Activated naive CD4-positive, alpha-beta T cell treated with Interleukin-2 at 50 U/mL for 16 hours (primary cell): ENCODE results near the gene INHBC.
"Not testable (repeated sequence)": the region's sequence is repeated elsewhere in the genome, so short reads cannot be mapped to it uniquely, and the experiment has no call there.

Source experiments
- DNase-seq: peaks from one replicate; pipeline ENCODE4 v3.0.0-alpha.2; 2020

INHBC gene

DNA sequence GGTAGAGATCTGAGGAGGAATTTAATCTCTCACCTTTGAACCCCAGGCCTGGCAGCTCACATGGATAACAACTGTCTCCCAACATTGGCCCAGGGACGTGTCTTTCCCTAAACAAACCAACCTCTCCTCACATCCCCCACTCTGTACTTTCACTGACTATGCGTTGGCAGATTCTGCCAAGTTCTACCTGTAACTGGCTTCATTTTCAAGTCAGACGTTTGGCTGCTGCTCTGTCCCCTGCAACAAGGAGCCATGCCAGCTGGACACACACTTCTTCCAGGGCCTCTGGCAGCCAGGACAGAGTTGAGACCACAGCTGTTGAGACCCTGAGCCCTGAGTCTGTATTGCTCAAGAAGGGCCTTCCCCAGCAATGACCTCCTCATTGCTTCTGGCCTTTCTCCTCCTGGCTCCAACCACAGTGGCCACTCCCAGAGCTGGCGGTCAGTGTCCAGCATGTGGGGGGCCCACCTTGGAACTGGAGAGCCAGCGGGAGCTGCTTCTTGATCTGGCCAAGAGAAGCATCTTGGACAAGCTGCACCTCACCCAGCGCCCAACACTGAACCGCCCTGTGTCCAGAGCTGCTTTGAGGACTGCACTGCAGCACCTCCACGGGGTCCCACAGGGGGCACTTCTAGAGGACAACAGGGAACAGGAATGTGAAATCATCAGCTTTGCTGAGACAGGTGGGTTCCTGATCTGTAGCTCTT lies at the start of gene INHBC:
TSS of gene INHBC (plus strand) at position 268 of the 707 bp plus-strand sequence. CDS start at position 371, 103 bp downstream.
- DNase-seq = no peak

DNA sequence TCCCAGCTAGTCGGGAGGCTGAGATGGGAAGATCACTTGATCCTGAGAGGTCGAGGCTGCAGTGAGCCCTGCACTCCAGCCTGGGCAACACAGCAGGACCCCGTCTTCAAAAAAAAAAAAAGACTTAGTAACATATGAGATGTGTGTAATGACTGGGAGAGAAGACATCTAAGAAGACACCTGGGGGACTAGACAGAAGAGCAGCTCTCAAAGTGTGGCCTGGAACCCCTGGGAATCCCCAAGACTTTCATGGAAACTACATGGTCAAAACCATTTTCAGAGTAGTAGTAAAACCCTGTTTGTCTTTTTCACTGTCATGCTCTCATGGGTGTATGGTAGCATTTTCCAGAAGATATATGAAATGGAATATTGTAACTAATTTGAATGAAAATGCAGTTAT lies 49.0 kb upstream of the INHBC start:
- DNase-seq = no peak

- DNase-seq = no peak
Observed at GRCh38 chr12:57386187-57386720, 48.3 kb upstream of the INHBC start.

GRCh38 chr12:57388425-57388824 lies 46.2 kb upstream of the INHBC start:
- no peak for DNase-seq

GRCh38 chr12:57389033-57389432 lies 45.6 kb upstream of the INHBC start:
- DNase-seq = no peak

DNA sequence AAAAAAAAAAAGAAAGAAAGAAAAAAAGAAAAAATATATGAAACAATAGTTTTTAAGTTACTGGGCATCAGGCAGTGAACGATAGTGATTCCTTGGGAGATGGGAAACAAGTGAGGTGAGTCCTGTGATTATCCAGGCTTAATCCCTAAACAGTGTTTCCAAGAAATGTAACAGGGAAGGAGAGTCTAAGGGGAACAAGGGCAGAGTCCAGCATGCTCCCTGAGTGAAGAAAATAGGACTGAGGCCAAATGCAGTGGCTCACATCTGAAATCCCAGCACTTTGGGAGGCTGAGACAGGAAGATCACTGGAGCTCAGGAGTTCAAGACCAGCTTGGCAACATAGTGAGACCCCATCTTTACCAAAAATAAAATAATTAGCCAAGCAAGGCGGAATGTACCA lies 44.4 kb upstream of the INHBC start:
- DNase-seq = no peak

DNA sequence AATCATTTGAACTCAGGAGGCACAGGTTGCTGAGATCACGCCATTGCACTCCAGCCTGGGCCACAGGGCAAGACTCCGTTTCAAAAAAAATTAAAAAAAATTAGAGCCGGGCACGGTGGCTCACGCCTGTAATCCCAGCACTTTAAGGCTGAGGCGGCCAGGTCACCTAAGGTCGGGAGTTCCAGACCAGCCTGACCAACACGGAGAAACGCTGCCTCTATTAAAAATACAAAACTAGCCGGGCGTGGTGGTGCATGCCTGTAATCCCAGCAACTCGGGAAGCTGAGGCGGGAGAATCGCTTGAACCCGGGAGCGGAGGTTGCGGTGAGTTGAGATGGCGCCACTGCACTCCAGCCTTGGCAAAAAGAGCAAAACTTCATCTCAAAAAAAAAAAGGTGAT lies 39.5 kb upstream of the INHBC start:
- DNase-seq = no peak

- DNase-seq = no peak
Observed at GRCh38 chr12:57397441-57397840, 37.1 kb upstream of the INHBC start.

- not testable (repeated sequence) for DNase-seq
Observed at GRCh38 chr12:57399718-57400463, 34.7 kb upstream of the INHBC start.

- no peak for DNase-seq
Observed at GRCh38 chr12:57401165-57401564, 33.4 kb upstream of the INHBC start.

DNA sequence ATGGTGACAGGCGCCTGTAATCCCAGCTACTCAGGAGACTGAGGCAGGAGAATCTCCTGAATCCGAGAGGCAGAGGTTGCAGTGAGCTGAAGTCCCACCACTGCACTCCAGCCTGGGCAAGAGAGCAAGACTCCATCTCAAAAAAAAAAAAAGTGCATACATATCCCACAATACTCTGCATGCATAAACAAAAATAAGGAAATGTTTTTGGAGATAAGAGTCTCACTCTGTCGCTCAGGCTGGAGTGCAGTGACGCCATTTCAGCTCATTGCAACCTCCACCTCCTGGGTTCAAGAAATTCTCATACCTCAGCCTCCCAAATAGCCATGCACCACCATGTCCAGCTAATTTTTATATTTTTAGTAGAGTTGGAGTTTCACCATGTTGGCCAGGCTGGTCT lies 32.4 kb upstream of the INHBC start:
- DNase-seq = not testable (repeated sequence)

GRCh38 chr12:57404966-57405640 lies 29.5 kb upstream of the INHBC start:
- peak; percentile 18 for DNase-seq

GRCh38 chr12:57410534-57410933 lies 24.1 kb upstream of the INHBC start:
- DNase-seq = no peak

GRCh38 chr12:57414160-57414559 lies 20.4 kb upstream of the INHBC start:
- DNase-seq = not testable (repeated sequence)

- no peak for DNase-seq
Observed at GRCh38 chr12:57415088-57415487, 19.5 kb upstream of the INHBC start.

DNA sequence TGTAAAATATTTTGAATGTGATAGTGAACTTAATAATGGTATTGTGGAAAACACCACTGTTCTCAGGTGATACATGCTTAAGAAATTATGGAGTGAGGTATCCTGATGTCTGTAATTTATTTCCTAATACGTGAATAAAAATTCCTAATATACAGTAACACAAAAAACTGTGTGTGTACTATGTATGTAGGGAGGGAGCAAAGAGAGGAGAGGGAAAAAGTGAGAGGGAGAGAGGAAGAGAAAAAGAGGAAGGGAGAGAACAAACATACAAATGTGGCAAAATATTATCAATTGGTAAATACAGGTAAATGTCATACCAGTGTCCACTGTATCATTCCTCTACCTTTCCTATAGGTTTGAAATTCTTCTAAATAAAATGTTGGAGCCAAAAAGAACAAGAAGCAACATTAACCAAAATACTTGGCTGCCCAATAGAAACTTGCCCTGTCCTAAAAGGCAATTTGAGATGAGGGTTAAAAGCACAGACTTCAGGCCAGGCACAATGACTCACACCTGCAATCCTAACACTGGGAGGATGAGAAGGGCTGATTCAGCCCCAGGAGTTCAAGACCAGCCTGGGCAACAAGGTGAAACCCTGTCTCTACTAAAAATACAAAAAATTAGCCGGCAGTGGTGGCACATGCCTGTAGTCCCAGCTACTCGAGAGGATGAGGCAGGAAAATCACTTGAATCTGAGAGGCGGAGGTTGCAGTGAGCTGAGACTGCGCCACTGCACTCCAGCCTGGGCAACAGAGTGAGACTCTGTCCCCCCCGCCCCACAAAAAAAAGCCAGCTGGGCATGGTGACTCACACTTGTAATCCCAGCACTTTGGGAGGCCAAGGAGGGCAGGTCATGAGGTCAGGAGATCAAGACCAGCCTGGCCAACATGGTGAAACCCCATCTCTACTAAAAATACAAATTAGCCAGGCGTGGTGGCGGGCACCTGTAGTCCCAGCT lies 18.3 kb upstream of the INHBC start:
- DNase-seq = no peak

- no peak for DNase-seq
Observed at GRCh38 chr12:57418255-57418654, 16.3 kb upstream of the INHBC start.

- DNase-seq = no peak
Observed at GRCh38 chr12:57419495-57419894, 15.1 kb upstream of the INHBC start.

DNA sequence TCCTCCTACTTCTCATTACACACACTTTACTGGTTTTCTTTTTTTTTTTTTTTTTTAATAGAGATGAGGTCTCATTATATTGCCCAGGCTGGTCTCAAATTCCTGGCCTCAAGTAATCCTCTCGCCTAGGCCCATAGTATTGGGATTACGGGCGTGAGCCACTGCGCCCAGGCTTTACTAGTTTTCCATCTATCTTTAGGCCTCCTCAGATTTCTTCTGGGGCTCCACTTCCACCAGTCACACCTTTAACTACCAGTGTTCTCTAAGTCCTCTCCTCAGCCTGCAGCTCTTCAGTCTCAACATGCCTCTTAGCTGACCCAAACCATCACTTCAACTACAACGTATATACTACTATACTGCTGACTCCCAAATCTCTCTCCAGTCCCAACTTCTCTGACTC lies 14.1 kb upstream of the INHBC start:
- DNase-seq = no peak

GRCh38 chr12:57426948-57427347 lies 7.6 kb upstream of the INHBC start:
- not testable (repeated sequence) for DNase-seq

DNA sequence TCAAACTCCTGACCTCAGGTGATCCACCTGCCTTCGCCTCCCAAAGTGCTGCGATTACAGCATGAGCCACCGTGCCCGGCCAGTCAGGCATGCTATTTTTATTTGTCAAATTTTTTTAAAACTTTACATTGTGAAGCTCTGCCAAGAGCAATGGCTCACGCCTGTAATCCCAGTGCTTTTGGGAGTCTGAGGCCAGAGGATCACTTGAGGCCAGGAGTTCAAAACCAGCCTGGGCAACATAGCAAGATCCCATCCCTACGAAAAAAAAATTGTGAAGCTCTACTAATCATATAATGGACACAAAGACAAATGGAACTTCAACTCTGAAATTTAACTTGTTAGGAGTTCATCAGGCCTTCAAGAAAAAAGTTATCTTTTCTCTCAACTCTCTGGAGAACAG lies 5.6 kb upstream of the INHBC start:
- DNase-seq = no peak

DNA sequence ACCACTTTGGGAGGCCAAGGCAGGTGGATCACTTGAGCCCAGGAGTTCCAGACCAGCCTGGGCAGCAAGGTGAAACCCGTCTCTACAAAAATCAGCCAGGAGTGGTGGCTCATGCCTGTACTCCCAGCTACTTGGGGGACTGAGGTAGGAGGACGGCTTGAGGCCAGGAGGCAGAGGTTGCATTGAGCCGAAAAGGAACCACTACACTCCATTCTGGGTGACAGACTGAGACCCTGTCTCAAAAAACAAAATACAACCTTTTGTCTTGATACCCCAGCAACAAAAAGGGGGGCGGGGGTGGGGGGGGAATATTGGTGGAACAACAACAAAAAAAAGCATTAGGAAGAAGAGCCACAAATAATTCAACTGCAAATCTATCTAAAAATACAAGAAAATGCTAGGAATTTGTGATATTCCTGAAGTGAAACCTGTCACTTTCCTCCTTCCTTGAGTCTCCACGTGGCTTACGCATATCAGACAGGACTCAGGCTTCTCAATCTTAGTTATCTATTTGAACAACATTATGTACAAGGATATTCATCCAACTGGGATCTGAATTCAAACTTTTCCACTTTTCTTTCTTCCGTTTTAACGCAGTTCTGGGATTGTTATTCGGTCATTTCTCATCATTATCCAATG lies 5.0 kb upstream of the INHBC start:
- DNase-seq = peak; percentile 5
